LNCaP clone FGC (cell line): Measurements from ENCODE around the gene PRAME.
"Not testable (repeated sequence)": the region's sequence is repeated elsewhere in the genome, so short reads cannot be mapped to it uniquely, and the experiment has no call there.

Experiments
- DNase-seq: peaks from one replicate; pipeline ENCODE4 v3.0.0-alpha.2; 2011; ENCODE audit warnings: low read depth
- H3K4me3 ChIP-seq: 2 replicates; pipeline ENCODE4 v1.5.1; 2011; ENCODE audit warnings: mild to moderate bottlenecking, low read depth, low read length, control low read depth
- TF ChIP-seq, protein P1 (sequence below): IDR thresholded peaks from 2 replicates; pipeline ENCODE4 v1.5.1; 2012; ENCODE audit warnings: mild to moderate bottlenecking; ENCODE audit not compliant: control insufficient read depth, insufficient read depth; ENCODE audit errors: extremely low read depth

Gene PRAME

DNA sequence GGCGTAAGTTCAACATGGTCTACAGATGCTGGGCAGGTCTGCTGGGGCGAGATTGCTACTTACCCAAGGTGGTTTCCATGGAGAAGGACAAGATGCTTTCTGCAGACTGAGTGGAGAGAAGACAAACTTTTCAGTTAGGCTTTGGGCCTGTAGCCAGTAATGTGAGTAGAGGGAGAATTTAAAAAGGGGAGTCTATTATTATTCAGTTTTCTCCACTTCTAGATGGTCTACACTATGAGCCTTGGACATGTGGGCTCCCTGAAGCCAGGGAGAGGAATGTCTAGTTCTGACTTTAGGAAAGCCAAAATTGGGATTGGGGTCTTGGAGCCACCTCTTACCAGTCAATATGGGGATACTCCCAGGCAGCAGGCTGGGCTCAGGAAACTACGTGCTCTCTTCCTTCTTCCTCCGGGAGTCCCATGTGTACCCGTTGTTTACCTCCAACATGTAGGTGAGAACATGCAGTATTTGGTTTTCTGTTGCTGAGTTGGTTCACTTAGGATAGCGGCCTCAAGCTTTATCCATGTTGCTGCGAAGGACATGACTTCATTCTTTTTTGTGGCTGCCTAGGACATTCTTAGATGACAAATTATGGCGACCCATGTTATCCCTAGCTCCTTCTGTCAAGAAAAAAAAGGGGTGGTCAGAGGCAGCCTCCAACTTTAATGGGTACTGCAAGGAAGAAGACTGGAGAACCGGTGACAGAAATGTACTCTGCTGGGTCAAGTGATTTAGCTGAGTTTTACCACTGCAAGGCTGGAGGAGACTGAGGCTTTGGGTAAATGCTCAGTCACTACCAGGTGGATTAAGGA lies 24.3 kb downstream of the PRAME start:
- H3K4me3 ChIP-seq: no peak overlapping the region
- TF ChIP-seq, protein P1, sequence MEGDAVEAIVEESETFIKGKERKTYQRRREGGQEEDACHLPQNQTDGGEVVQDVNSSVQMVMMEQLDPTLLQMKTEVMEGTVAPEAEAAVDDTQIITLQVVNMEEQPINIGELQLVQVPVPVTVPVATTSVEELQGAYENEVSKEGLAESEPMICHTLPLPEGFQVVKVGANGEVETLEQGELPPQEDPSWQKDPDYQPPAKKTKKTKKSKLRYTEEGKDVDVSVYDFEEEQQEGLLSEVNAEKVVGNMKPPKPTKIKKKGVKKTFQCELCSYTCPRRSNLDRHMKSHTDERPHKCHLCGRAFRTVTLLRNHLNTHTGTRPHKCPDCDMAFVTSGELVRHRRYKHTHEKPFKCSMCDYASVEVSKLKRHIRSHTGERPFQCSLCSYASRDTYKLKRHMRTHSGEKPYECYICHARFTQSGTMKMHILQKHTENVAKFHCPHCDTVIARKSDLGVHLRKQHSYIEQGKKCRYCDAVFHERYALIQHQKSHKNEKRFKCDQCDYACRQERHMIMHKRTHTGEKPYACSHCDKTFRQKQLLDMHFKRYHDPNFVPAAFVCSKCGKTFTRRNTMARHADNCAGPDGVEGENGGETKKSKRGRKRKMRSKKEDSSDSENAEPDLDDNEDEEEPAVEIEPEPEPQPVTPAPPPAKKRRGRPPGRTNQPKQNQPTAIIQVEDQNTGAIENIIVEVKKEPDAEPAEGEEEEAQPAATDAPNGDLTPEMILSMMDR: no peak

DNA sequence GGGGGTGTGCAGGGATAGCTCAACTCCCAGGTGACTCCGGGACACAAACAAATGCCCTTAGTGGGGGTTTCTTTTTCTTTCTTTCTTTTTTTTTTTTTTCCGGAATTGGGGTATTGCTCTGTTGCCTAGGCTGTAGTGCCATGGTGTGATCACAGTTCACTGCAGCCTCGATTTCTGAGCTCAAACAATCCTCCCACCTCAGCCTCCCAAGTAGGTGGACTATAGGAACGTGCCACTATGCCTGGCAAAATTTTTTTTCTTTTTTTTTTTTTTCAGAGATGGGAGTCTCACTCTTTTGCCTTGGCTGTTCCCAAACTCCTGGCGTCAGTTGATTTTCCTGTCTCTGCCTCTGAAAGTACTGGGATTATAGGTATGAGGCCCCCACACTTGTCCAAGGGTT lies 25.2 kb downstream of the PRAME start:
- TF ChIP-seq, protein P1: no peak
- no peak for DNase-seq
- H3K4me3 ChIP-seq: no peak overlapping the region

More for the DNA sequence above, 24.3 kb downstream of the PRAME start:
- DNase-seq: no peak

DNA sequence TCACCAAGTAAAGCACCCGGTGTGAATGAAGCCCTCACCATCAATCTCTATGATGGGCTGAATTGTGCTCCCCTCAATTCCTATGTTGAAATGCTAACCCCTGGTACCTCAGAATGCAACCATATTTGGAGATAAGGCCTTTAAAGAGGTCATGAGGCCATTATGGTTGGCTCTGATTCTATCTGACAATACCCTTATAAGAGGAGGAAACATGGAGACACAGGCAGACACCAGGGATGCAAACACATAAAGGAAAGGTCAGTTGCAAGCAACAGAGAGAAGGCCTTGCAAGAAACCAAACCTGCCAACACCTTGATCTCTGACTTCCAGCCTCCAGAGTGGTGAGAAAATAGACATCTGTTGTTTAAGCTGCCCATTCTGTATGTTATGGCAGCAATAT lies 25.6 kb downstream of the PRAME start:
- DNase-seq: no peak
- no peak overlapping the region for H3K4me3 ChIP-seq
- TF ChIP-seq, protein P1: no peak

DNA sequence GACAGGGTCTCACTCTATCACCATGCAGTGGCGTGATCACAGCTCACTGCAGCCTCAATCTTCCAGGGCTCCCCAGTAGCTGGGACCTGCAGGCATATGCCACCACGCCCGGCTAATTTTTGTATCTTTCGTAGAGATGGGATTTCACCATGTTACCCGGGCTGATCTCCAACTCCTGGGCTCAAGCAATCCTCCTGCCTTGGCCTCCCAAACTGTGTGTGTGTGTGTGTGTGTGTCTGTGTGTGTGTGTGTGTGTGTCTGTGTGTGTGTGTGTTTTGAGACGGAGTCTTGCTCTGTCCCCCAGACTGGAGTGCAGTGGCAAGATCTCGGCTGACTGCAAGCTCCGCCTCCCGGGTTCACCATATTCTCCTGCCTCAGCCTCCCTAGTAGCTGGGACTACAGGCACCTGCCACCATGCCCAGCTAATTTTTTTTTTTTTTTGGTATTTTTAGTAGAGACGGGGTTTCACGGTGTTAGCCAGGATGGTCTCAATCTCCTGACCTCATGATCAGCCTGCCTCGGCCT lies 26.5 kb downstream of the PRAME start:
- not testable (repeated sequence) for H3K4me3 ChIP-seq, DNase-seq

DNA sequence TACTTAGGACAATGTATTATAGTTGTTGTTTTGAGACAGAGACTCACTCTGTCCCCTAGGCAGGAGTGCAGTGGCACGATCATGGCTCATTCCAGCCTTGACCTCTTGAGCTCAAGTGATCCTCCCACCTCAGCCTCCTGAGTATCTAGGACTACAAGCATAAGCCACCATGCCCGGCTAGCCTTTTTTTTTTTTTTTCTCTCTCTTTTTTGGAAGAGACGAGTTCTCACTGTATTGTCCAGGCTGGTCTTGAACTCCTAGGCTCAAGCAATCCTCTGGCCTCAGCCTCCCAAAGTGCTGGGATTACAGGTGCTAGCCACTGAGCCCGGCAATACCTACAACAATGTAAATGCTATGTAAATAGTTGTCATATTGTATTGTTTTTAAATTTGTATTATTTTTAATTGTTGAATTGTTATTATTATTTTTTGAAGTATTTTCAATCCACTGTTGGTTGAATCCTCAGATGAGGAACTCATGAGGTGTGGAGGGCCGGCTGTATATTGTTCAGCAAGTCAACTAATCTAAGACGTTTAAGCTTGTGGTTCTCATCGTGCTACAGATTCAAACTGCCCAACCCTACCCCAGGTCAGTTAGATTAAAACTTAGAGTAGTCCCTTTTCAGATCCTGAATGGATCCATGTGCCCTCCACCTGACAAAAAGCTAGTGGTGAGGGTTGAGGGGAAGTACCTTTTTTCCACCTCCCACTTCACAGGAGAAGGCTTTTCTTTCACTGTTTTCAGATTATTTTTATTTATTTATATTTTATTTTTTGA lies 27.1 kb downstream of the PRAME start:
- TF ChIP-seq, protein P1: no peak
- DNase-seq: no peak
- no peak overlapping the region for H3K4me3 ChIP-seq

DNA sequence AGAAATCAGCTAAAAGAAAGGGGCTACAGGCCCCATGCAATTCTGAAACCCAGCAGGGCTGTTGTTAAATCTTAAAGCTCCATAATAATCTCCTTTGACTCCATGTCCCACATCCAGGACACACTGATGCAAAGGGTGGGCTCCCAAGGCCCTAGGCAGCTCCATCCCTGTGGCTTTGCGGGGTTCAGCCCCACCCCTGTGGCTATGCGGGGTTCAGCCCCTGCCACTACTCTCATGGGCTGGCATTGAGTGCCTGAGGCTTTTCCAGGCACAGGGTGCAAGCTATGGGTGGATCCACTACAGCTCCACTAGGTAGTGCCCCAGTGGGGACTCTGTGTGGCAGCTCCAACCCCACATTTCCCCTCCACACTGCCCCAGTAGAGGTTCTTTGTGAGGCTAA lies 30.3 kb downstream of the PRAME start:
- no peak for DNase-seq
- TF ChIP-seq, protein P1: no peak
- no peak overlapping the region for H3K4me3 ChIP-seq

DNA sequence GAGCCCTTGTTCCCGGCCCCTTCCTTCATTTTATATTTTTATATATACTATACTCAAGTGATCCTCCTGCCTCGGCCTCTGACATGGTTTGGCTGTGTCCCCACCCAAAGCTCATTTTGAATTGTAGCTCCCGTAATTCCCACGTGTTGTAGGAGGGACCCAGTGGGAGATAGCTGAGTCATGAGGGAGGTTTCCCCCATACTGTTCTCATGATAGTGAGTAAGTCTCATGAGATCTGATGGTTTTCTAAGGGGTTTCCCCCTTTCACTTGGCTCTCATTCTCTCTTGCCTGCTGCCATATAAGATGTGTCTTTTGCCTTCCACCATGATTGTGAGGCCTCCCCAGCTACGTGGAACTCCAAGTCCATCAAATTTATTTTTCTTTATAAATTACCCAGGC lies 31.8 kb downstream of the PRAME start:
- TF ChIP-seq, protein P1: no peak
- H3K4me3 ChIP-seq: no peak overlapping the region
- DNase-seq: no peak
